Cardiac septum (tissue), 1 donor: ENCODE results near the gene PLAA. TPM values are rescaled to one million over a fixed set of nuclear protein-coding genes. Genes with fewer than 3 reads are reported as not detected.

Experiments
- total RNA-seq: library from RNA; stranded (reverse); fragmentation: NEBNext Ultra II Directional; extraction: Animal tissue kit (Norgen Biotek cat#: 25700); gene quantifications from one replicate; pipeline ENCODE4 v1.2.1, GENCODE V29; 2021
- donor health status: DM: no; HTN: no; CAD: no.

PLAA gene
- total RNA-seq, 1 donor from 2014 or later: 31.5 TPM

Other genes starting within 250 kb of the PLAA start
- gene CAAP1, start 54.4 kb downstream of the PLAA start, total RNA-seq: 8.3 TPM
- 8.7 TPM for gene IFT74, start 9.2 kb upstream of the PLAA start, total RNA-seq
- not detected for gene LRRC19, start 58.4 kb upstream of the PLAA start, total RNA-seq
- 21.0 TPM for gene TEK, start 162.0 kb upstream of the PLAA start, total RNA-seq